ENCODE results near the gene TM4SF18.

TM4SF18 gene

DNA sequence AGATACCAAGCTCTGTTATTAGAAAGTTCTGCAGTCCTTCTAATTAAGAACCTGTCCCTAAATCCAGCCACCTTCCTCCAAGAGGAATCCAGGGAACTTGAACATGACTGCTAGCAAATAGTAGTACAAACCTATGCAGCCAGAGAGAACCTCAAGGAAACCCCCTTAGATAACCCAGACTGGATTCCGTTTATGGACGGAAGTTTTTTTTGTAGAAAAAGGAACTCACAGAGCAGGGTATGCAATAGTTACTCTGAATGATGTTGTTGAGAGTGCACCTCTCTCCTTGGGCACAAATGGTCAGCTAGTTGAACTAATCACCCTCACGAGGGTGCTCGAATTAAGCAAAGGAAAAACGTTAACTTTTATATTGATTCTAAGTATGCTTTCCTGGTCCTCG, 40.8 kb downstream of the TM4SF18 start:
- POLR2A ChIA-PET, result no interaction called here
- no peak for DNase-seq (ENCODE audit: extremely low spot score)
- CTCF ChIA-PET, result interaction anchor here (0.7 to 3.2 kb wide), 5 partner anchors 8 to 350 kb away, joined by 3 to 23 read pairs (median 3); no protein-coding TSS in a partner anchor
- TF ChIP-seq, protein P1, sequence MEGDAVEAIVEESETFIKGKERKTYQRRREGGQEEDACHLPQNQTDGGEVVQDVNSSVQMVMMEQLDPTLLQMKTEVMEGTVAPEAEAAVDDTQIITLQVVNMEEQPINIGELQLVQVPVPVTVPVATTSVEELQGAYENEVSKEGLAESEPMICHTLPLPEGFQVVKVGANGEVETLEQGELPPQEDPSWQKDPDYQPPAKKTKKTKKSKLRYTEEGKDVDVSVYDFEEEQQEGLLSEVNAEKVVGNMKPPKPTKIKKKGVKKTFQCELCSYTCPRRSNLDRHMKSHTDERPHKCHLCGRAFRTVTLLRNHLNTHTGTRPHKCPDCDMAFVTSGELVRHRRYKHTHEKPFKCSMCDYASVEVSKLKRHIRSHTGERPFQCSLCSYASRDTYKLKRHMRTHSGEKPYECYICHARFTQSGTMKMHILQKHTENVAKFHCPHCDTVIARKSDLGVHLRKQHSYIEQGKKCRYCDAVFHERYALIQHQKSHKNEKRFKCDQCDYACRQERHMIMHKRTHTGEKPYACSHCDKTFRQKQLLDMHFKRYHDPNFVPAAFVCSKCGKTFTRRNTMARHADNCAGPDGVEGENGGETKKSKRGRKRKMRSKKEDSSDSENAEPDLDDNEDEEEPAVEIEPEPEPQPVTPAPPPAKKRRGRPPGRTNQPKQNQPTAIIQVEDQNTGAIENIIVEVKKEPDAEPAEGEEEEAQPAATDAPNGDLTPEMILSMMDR (IDR thresholded peaks at IDR 0.05; ENCODE audit: control extremely low read depth, extremely low read depth, low read depth, missing control alignments), result no peak

DNA sequence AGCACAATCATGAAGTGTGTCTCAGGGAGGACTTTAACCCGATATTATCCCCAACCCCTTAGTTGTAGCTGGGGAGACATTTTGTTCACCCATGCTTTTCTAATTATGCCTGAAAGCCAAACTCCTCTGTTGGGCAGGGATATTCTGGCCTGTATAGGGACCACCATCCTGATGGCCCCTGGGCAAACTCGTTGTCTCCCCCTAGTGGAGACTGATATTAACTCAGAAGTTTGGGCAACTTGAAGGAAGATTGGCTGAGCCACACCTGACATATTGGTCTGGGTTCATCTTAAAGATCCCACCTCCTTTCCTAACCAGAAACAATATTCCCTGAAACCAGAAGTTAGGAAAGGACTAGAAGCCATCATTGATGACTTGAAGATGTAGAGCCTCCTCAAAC, 42.3 kb downstream of the TM4SF18 start:
- ChIA-PET POLR2A (no interaction called here), CTCF (interaction anchor here (0.6 to 3.2 kb wide), 2 partner anchors 11 to 232 kb away, joined by 3 to 23 read pairs; no protein-coding TSS in a partner anchor)
- DNase-seq (ENCODE audit: extremely low spot score), result peak; percentile 27
- TF ChIP-seq, protein P1 (IDR thresholded peaks at IDR 0.05; ENCODE audit: control extremely low read depth, extremely low read depth, low read depth, missing control alignments), result peak; percentile 44

GRCh38 chr3:149288655-149289054, 44.8 kb downstream of the TM4SF18 start:
- CTCF ChIA-PET, result no interaction called here
- TF ChIP-seq, protein P1 (IDR thresholded peaks at IDR 0.05; ENCODE audit: control extremely low read depth, extremely low read depth, low read depth, missing control alignments), result no peak
- DNase-seq (ENCODE audit: extremely low spot score), result no peak
- POLR2A ChIA-PET, result no interaction called here

DNA sequence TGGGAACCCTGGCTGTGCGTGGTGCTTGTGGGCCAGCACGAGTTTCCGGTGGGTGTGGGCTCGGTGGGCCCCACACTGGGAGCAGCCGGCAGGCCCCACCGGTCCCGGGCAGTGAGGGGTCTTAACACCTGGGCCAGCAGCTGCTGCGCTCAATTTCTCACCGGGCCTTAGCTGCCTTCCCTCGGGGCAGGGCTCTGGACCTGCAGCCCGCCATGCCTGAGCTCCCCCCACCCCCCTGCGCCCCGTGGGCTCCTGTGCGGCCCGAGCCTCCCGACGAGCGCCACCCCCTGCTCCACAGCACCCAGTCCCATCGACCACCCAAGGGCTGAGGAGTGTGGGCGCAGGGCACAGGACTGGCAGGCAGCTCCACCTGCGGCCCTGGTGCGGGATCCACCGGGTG, 49.4 kb downstream of the TM4SF18 start:
- TF ChIP-seq, protein P1 (IDR thresholded peaks at IDR 0.05; ENCODE audit: control extremely low read depth, extremely low read depth, low read depth, missing control alignments), result no peak
- ChIA-PET CTCF (interaction anchor here (1.0 to 1.8 kb wide), 3 partner anchors 9 to 163 kb away, joined by 3 to 5 read pairs (median 4); no protein-coding TSS in a partner anchor), POLR2A (no interaction called here)
- DNase-seq (ENCODE audit: extremely low spot score), result no peak

DNA sequence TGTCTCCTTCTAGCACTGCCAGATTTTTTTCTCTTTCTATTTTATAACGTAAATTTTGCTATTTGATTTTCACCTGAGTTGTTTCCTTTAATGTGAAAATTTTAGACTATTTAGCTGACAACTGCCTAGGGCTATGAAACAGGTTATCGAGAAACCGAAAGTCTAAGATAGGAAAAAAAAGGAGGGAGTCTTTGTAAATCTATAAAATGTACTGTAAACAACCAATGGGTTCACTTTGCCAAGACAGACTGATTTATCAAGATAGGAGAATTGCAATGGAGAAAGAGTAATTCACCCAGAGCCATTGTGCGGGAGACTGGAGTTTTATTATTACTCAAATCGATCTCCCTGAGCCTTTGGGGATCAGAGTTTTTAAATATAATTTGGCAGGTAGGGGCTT, 50.0 kb downstream of the TM4SF18 start:
- TF ChIP-seq, protein P1 (IDR thresholded peaks at IDR 0.05; ENCODE audit: control extremely low read depth, extremely low read depth, low read depth, missing control alignments), result no peak
- ChIA-PET POLR2A (no interaction called here), CTCF (interaction anchor here (1.8 to 4.8 kb wide), 2 partner anchors 10 to 329 kb away, joined by 5 to 18 read pairs; no protein-coding TSS in a partner anchor)
- DNase-seq (ENCODE audit: extremely low spot score), result no peak

GRCh38 chr3:149282836-149283235, 50.6 kb downstream of the TM4SF18 start:
- TF ChIP-seq, protein P1 (IDR thresholded peaks at IDR 0.05; ENCODE audit: control extremely low read depth, extremely low read depth, low read depth, missing control alignments), result no peak
- POLR2A ChIA-PET, result no interaction called here
- CTCF ChIA-PET, result interaction anchor here (4.8 kb wide), 1 partner anchor 328 kb away, joined by 18 read pairs; no protein-coding TSS in a partner anchor
- no peak for DNase-seq (ENCODE audit: extremely low spot score)
